AG08396 (cell line): Measurements from ENCODE around the gene TNK2.
"Not testable (repeated sequence)": the region's sequence is repeated elsewhere in the genome, so short reads cannot be mapped to it uniquely, and the experiment has no call there.

Experiments used
- DNase-seq: peaks from one replicate; pipeline ENCODE4 v3.0.0; 2012; ENCODE audit warnings: low spot score, mixed read lengths

The TNK2 gene

GRCh38 chr3:195885036-195885891 lies 23.1 kb downstream of the TNK2 start:
- DNase-seq, result no peak

GRCh38 chr3:195884691-195885035 lies 23.7 kb downstream of the TNK2 start:
- DNase-seq, result no peak

- DNase-seq, result no peak
Observed at GRCh38 chr3:195883801-195884200, 24.6 kb downstream of the TNK2 start.

- DNase-seq, result no peak
Observed at GRCh38 chr3:195883160-195883559, 25.2 kb downstream of the TNK2 start.

GRCh38 chr3:195882002-195882441 lies 26.3 kb downstream of the TNK2 start:
- no peak for DNase-seq

GRCh38 chr3:195881276-195881988 lies 26.9 kb downstream of the TNK2 start:
- no peak for DNase-seq

- DNase-seq, result no peak
Observed at GRCh38 chr3:195880037-195880431, 28.3 kb downstream of the TNK2 start.

- DNase-seq, result no peak
Observed at GRCh38 chr3:195879416-195880036, 28.8 kb downstream of the TNK2 start.

- DNase-seq, result no peak
Observed at GRCh38 chr3:195878424-195879274, 29.7 kb downstream of the TNK2 start.

- DNase-seq, result no peak
Observed at GRCh38 chr3:195877767-195878423, 30.5 kb downstream of the TNK2 start.

GRCh38 chr3:195877136-195877715 lies 31.1 kb downstream of the TNK2 start:
- no peak for DNase-seq

- DNase-seq, result no peak
Observed at GRCh38 chr3:195876297-195877064, 31.9 kb downstream of the TNK2 start.

- DNase-seq, result no peak
Observed at GRCh38 chr3:195875482-195876236, 32.7 kb downstream of the TNK2 start.

- DNase-seq, result peak; percentile 77
Observed at GRCh38 chr3:195873971-195874370, 34.4 kb downstream of the TNK2 start.

GRCh38 chr3:195873281-195873887 lies 35.0 kb downstream of the TNK2 start:
- no peak for DNase-seq

GRCh38 chr3:195872800-195873199 lies 35.6 kb downstream of the TNK2 start:
- no peak for DNase-seq

- DNase-seq, result no peak
Observed at GRCh38 chr3:195872097-195872496, 36.3 kb downstream of the TNK2 start.

GRCh38 chr3:195871686-195872085 lies 36.7 kb downstream of the TNK2 start:
- DNase-seq, result not testable (repeated sequence)

GRCh38 chr3:195870937-195871336 lies 37.4 kb downstream of the TNK2 start:
- no peak for DNase-seq
